ENCODE results near the gene SCN3B.
"Not testable (repeated sequence)": the region's sequence is repeated elsewhere in the genome, so short reads cannot be mapped to it uniquely, and the experiment has no call there.

The SCN3B gene, protein sequence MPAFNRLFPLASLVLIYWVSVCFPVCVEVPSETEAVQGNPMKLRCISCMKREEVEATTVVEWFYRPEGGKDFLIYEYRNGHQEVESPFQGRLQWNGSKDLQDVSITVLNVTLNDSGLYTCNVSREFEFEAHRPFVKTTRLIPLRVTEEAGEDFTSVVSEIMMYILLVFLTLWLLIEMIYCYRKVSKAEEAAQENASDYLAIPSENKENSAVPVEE

DNA sequence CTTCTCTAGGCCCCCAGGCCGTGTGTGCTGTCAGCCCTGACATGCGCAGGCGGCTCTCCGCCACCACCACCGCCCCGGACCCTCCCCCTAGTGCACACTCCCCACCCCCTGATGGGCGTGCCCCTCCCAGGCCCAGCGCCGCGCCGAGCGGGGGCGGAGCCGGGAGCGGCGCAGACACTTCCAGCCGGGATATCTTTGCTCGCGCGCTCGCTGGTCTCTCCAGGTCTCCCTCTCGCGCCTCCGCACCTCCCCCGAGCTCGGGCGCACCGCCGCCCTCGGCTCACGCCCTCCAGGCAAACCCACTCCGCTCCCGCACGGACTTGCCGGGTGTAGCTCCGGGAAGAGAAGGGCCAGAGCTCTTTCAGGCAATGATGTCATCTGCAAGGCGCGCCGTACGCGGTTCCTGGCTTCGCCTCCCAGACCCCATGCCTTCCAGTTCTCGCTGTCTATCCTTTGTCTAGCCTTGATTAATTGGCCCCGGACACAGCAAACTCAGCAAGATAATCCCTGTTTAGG, at the start of gene SCN3B:
Gene SCN3B (minus strand): TSS at position 59 of the 516 bp plus-strand sequence. CDS start 823 bp downstream, outside the sequence.
- no peak for DNase-seq (ENCODE audit: low read depth, low spot score)

DNA sequence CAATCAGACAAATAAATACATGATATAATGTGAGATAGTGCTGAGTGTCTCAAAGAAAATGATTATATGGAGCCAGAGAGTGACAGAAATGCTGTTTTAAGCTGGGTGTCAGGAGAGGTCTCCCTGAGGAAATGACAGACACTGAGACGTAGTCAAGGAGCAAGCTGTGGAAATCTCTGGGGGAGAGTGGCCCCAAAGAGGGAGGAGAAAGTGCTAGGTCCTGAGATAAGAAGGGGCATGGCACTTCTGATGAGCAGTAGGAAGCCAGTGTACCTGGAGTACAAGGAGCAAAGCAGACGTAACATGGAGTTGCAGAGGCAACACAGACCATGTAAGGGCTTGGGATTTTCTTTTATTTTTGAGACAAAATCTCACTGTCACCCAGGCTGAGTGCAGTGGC, 48.3 kb upstream of the SCN3B start:
- no peak for DNase-seq (ENCODE audit: low read depth, low spot score)

DNA sequence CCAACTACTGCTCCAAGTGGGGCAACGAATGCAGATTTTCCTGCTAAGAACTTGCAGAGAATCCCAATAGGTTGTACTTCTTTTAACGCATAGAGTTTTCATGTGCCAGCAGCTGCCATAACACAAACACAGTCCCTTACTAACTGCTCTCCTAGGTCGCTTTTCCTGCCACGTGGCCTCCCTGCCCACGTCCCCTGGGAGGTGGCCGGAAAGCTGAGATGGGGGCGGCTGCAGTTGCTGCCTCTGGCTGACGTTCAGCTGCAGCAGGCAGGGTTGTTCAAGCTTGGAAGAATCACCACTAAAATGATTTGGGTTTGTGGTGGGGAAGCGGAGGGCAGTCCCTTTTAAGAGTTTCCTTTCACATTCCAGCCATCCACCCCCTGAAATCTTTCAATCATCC, 47.7 kb upstream of the SCN3B start:
- no peak for DNase-seq (ENCODE audit: low read depth, low spot score)

DNA sequence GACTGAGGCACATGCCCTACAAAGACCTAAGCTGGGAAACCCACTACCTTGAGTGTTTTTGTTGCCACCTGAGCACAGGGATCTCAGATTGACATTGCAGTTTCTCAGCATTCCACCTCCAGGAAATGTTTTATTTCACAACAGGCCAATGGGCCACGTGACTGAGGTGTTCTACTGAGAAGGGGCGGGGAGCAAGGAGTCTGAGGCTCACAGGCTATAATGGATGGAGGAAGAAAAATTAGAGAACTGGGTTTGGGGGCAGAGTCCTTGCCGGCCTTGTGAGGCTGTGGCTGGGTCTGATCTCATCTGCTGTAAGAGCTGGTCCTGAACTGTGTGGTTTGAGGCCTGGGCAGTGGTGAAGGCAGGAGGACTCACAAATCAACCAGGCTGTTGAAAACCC, 46.3 kb upstream of the SCN3B start:
- DNase-seq (ENCODE audit: low read depth, low spot score): no peak

DNA sequence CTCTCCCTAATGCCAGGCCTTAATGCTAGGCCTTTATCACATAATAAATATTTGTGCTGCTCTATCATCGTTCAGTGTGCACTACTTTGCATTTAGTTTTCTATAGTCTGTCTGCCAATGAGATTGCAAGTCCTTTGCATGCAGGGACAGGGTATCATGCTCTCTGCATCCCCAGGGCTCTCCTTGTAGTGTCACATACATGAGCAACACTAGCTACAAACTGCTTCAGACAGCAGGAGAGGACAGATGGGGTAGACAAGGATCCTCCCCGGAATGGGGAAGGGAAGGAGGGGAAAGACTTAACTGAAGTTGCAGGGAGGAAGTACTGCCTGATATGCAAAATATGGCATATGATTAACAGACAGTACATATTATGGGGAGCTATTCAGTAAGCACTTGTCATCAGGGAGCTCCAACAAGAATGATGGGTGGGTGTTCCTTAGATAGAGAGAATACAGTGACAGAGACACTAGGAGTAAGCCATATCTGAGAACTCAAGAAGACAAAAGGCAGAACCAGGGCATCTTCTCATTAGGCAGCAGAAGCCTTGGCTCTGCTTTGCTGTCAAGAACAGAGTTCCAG, 44.2 kb upstream of the SCN3B start:
- DNase-seq (ENCODE audit: low read depth, low spot score): no peak

DNA sequence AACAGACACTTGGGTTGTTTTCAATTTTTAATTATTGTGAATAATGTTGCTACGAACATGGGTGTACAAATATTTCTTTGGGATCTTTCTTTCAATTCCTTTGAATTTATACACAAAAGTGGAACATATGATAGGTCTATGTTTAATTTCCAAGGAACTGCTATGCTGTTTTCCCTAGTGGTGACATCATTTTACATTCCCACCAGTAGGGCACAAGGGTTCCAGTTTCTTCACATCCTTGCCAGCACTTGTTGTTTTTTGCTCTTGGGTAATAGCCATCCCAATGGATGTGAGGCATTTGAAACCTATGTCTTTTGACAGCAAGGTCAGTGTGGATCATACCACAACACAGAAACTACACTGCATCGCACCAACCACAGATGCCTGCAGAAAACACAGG, 41.8 kb upstream of the SCN3B start:
- no peak for DNase-seq (ENCODE audit: low read depth, low spot score)

DNA sequence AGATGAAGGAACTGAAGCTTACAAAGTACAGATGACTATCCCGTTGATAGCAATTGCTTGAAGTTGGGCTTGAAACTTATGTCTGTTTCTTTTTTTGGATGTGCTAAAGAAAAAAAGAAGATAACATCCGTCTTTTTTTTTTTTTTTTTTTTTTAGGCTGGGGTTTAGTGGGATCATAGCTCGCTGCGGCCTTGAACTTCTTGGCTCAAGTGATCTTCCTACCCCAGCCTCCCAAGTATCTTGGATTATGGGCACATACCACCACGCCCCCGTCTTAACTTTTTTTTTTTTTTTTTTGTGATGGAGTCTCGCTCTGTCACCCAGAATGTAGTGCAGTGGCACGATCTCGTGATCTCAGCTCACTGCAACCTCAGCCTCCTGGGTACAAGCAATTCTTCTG, 40.8 kb upstream of the SCN3B start:
- no peak for DNase-seq (ENCODE audit: low read depth, low spot score)

DNA sequence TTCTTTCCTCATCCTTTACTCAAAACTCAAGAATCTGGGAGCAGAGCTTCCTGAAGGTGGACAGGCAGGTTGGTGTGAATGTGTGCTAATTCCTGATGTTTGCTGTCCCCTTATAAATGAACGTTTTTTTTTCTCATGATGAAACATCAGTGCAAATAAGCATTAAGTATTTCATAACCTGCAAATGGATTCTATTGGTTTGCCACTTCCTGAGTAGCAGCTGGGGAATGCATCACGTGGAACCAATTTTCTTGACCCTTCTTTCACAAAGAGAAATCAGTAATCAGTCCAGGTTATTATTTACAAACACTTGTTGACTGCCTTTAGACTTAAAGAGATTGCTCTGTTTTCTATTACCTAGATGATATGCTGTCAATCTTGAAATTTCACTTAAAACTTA, 40.1 kb upstream of the SCN3B start:
- no peak for DNase-seq (ENCODE audit: low read depth, low spot score)

DNA sequence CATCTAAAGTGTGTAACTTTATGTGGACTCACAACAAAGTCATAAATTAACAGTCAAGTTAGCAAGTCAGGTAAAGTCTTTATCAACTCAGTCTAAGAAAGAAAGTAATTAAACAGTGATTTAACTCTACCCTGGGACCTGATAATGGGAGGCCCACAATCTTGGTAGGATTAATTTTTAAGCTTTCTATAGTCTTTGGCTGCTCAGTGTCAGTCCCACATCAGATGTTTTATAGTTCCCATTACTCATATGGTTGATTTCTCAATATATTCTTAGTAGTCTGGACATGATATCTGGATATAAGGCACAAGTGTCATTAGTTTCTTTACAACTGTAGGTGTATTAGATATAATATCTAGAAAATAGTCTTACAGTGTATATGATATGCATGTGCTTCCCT, 38.5 kb upstream of the SCN3B start:
- no peak for DNase-seq (ENCODE audit: low read depth, low spot score)

DNA sequence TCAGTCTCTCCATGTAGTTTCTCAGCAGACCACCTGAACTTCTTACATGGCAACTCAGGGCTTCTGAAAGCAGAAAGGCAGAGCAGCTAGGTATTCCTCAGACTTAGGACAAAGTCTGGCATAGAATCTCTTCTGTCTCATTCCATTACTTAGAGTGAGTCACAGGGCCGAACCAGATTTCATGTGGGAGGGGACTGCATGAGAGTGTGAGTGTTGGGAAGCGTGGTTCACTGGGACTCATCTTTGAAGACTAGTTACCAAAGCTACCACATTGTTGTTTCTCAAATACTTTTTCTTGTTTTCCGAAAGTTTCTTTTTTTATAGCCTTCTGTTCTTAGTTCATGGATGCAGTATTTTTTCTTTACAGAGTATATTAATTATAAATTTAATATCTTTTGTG, 36.1 kb upstream of the SCN3B start:
- DNase-seq (ENCODE audit: low read depth, low spot score): no peak

DNA sequence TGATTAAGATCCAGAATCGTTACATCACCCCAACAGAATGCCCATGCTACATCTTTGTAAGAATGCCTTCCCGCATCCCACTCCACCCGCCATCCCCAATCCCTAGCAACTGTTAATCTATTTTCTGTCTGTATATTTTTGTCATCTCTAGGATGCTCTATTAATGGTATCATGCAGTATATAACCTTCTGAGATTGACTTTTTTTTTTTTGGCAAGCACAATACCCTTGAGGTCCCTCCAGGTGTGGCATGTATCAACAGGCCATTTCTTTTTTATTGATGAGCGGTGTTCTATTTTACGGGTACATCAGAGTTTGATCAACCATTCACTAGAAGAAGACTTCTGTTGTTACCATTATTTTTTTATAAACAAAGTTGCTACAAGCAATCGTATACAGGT, 30.2 kb upstream of the SCN3B start:
- no peak for DNase-seq (ENCODE audit: low read depth, low spot score)

DNA sequence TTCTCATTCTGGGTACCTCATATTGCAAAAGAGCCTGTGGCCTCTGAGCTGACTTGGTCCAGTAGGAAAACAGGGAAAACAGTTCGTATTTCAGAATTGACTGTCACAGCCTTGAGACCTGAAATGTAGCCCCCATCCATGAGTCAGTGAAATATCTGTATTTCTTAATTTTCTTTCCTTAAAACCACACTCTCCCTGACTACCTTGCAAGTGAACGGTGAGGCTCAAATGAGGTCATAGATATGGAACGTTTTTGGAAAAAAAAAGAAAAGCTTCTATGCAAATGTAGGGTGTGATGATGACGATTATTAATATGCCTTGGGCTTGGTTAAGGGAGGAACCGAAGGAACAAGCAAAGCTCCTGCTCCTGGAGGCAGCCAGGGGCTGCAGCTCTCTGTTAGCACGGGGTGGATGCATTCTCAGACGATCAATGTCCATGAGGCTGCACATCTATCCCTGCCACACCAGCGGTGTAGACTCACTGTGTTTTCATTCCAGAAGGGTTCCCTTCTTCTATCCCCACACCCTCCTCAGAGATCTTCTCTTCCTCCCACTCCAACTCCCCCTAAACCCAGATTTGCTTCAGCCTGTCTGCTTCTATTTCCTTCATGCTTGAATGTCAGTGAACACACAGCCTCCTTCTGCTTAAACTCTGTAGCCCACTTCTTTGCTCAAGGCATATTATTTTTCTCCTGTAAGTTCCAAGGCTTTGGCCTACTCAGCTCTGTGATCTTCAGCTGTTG, 29.2 kb upstream of the SCN3B start:
- no peak for DNase-seq (ENCODE audit: low read depth, low spot score)

DNA sequence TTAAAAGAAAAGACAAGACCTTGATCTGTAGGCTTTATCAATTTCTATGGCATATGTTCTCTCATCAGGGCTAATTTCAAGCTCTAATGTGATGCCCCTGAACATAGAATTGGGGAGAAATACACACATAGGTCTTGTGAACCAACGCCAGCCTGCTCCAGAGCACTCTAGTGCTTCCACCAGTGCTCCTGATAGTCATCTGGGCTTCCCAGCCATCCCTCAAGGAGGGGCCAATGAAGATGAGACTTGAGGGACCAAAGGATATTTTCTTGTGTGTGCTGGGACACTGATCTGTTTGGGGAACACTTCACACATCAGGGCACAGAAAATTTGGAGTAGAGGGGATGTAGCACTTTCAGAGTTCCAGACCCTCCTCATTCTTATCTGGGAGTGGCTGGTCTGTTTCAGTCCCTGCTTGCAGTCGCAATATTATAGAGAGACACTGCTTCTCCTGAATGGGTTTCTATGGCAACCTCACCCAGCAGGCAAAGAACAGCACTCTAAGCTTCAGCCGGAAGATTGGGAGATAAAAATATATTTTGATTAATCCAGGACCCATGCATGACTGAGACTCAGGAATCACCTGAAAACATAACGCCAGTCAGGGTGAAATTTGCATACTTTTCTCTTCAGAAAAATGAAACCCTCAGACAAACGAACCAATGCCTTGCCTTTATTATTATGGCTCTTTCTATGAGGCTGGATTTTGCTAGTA, 28.4 kb upstream of the SCN3B start:
- DNase-seq (ENCODE audit: low read depth, low spot score): no peak

DNA sequence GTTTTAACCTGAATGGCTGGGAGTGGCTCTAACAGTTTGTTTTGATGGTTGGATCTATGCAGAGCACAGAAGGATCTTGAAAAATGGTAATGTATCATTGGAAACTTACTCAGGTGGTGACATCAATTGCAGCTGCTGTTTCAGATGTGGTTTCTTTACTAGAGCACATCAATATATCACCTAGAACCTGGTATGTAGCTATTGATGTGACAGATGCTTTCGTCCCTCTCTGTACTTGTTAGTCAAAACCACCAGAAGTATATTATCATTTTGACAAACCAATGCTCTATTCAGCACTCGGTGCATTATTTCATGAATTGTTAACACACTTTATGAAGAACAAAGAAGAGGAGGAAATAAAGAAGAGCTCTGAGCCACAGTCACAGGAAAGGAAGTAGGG, 26.6 kb upstream of the SCN3B start:
- DNase-seq (ENCODE audit: low read depth, low spot score): no peak

DNA sequence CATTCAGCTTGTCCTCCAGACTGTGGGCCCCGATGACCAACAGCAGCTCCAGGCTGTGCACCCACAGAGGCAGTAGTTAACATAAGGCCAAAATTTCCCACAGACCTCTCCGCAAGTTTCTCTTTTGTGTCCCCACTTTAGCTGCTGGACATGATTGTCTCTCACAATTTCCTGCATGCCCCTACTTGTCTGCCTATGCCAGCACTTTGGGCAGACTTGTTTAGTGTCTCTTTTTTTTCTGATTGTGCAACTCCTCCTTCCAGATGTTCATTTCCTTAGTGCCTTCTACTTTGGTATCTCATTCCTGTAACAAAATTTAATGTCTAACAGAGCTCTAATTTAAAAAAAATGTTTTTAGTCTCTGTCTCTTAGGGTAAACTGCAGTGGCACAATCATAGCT, 23.8 kb upstream of the SCN3B start:
- no peak for DNase-seq (ENCODE audit: low read depth, low spot score)

DNA sequence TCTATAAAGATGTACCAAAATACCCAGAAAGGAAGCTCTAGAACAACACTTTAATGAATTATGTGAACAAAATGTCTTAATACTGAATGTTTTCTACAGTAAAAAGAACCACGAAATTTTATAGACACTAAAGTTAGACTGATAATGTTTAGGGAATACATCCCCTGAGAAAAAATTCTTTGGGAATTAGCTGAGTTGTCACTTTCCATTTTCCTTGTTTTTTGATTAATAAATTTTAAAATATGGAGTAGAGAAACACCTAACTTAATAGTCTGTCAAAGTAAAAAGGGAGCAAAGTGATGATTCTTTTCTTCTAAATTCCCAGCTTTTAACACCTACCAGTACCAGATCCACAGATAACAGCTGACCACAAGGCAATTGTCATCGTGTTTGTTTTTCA, 23.1 kb upstream of the SCN3B start:
- DNase-seq (ENCODE audit: low read depth, low spot score): no peak

DNA sequence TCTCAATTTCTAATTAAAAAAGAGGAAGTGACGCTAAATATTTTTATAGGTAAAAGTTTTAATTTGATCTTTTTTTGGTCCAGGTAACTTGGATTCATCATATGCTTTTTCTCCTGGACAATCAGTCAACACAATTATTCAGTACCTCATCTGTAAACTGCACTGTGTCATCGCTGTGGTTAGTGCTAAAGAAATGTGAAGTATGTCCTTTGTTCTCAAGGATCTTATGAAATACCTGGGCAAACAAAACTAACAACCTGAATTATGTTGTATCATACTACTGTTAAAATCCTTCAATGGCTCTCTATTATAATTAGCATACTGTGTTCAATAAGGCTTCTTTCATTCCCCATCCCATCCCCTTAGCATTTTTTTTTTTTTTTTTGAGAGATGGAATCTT, 19.9 kb upstream of the SCN3B start:
- DNase-seq (ENCODE audit: low read depth, low spot score): no peak

DNA sequence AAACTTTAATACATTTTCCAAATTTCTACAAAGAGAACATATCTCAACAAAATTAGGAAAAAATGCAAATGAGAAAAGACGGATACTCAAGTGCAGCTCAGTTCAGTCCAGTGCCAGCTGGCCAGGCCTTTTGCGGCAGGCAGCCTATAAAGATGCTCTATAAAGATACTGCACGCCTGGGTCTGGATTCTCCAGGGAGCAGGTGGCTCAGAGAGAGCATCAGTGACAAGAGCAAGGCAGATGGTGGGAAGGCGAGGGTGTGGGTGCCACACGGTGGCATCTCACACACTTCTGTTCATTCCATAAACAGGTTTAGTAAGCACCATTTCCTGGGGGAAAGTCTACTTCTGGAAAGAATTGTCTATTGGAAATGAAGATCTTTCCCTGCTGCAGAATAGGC, 18.1 kb upstream of the SCN3B start:
- DNase-seq (ENCODE audit: low read depth, low spot score): no peak

DNA sequence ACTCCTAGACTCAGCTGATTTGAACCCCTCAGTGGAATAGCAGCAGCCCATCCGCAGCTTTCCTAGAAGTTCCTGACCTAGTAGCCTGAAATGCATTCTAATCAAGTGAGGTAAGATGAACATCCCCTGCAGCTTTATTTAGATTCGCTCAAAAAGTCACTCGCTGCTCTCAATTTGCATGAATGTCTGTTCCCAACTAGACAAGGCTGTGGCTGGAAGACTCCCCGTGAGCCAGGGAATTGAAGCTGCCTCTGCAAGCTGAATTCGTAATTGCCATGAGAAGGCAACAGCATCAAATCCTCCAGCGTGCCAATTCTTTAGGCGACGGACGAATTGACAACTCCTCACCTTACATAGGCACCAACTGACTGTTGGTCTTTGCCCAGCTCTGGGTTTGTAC, 17.1 kb upstream of the SCN3B start:
- no peak for DNase-seq (ENCODE audit: low read depth, low spot score)

DNA sequence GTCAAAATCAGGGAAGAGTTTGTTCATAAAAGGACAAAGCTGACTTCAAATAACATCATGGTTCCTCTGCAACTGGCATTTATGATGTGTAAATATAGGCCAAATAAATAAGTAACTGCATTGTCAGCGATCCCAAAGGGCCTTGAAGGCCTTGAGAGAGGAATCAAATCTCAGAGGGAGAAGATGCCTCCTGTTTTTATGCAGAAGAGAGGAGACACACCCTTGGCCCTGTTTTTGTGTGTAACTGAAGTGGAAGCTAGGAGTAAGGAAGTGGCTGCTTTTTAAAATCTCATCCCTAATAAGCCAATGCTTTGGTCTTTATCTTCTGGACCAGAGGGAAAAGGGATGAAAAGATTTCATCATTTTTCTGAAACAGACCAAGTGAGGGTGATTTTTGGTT, 15.7 kb upstream of the SCN3B start:
- no peak for DNase-seq (ENCODE audit: low read depth, low spot score)

DNA sequence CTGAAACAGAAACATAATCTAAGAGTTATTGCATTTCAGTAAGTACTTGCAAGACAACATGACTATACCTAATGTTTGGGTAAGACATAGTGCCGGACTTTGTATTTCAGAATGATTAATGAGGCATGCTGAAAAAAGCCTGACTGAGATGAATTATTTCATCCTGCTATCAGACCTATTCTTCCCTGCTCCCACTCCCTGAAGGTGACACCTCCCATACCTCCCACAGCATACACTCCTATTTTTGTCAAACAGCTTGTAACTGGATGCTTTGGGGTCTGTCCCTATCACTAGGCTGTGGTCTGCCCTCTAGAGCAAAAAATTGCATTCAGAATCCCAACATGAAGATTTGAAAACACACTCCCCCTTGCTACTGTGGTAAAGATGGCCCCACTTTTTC, 10.9 kb upstream of the SCN3B start:
- DNase-seq (ENCODE audit: low read depth, low spot score): no peak

DNA sequence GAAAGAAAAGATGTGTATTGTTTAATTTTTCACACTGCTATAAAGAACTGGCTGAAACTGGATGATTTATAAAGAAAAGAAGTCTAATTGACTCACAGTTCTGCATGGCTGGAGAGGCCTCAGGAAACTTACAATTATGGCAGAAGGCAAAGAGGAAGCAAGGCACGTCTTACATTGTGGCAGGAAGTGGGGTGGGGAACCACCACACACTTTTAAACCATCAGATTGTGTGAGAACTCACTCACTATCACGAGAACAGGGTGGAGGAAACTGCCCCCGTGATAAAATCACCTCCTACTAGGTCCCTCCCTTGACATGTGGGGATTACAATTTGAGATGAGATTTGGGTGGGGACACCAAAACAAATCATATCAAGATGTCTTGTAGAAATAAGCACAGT, 5.5 kb upstream of the SCN3B start:
- DNase-seq (ENCODE audit: low read depth, low spot score): not testable (repeated sequence)

Data from activated CD4-positive, CD25-positive, alpha-beta regulatory T cell treated with anti-CD3 and anti-CD28 coated beads, Interleukin-2, amount 50 U/mL, for 16 hours (primary cell).